K562 (cell line): Measurements from ENCODE around the gene TMPRSS5. TPM values are rescaled to one million over a fixed set of nuclear protein-coding genes. Genes with fewer than 3 reads are reported as not detected.

Experiments used
- ATAC-seq: fragments of 200-7000 bp; cut with Tn5 transposase; 3 replicates; pipeline ENCODE4 v1.9.1; 2020; ENCODE audit warnings: moderate library complexity
- BruUV-seq: library from RNA; stranded (reverse); fragments of 400-500 nt; replicated peaks from 2 replicates; lab custom pipeline; 2021; lab: Mats Ljungman, UMichigan
- CTCF ChIA-PET: fragments of 300-600 bp; formaldehyde crosslinking; extraction: SDS; loops from one replicate; lab custom pipeline; 2021; ENCODE audit warnings: low intra/inter-chr PET ratio; lab: Yijun Ruan, JAX
- POLR2A ChIA-PET: fragments of 300-600, 350-650 bp; sonication (Branson Sonifier 250); formaldehyde crosslinking; extraction: SDS; loops from one replicate; lab custom pipeline; 2021; ENCODE audit warnings: antibody characterized with exemption, inconsistent platforms; lab: Yijun Ruan, JAX
- DNase-seq, 4 experiments: peaks; one replicate each; pipeline versions ENCODE4 v3.0.0 to v3.0.0-alpha.2; 2011 to 2018; ENCODE audit warnings: low spot score in 3 of 4, mixed read lengths in 3 of 4; ENCODE audit errors: extremely low read depth in 1 of 4
- FAIRE-seq: peaks from 2 replicates; lab custom pipeline; 2011; peaks lifted over from hg19 to GRCh38; lab: Jason Lieb, UNC
- H2AFZ ChIP-seq: 2 replicates; pipeline ENCODE4 v1.6.0; 2011; ENCODE audit warnings: low read depth, low read length, control low read depth, inconsistent platforms
- H3K27ac ChIP-seq: fragments of 200-600 bp; 3 replicates; pipeline ENCODE4 v1.8.0; 2011; ENCODE audit warnings: low read depth, mild to moderate bottlenecking, control low read depth, inconsistent platforms, low read length, moderate library complexity, mixed read lengths; ENCODE audit errors: extremely low read depth
- H3K27me3 ChIP-seq, 2 experiments: fragments of 300-600 bp in 1 of 2; 2 replicates in 1 of 2; 3 replicates in 1 of 2; pipeline versions ENCODE4 v1.6.0 to v1.8.0; 2011; ENCODE audit warnings: inconsistent platforms in 2 of 2, low read length in 2 of 2, mild to moderate bottlenecking in 1 of 2, mixed read lengths in 1 of 2, moderate library complexity in 1 of 2; ENCODE audit not compliant: control insufficient read depth in 2 of 2, insufficient read depth in 2 of 2
- H3K36me3 ChIP-seq: fragments of 300-600 bp; 3 replicates; pipeline ENCODE4 v1.8.0; 2011; ENCODE audit warnings: mild to moderate bottlenecking, low read length, inconsistent platforms; ENCODE audit not compliant: control insufficient read depth, insufficient read depth
- H3K4me1 ChIP-seq, 2 experiments: fragments of 200-600 bp in 1 of 2; replicated peaks in 1 of 2; 2 replicates in 1 of 2; 3 replicates in 1 of 2; pipeline versions ENCODE4 v1.5.1 to v1.8.0; 2011; ENCODE audit warnings: inconsistent platforms in 2 of 2, low read length in 2 of 2, mild to moderate bottlenecking in 1 of 2, mixed read lengths in 1 of 2, moderate library complexity in 1 of 2; ENCODE audit not compliant: control insufficient read depth in 2 of 2, insufficient read depth in 2 of 2
- H3K4me2 ChIP-seq: 2 replicates; pipeline ENCODE4 v1.6.1; 2011; ENCODE audit warnings: low read length, control low read depth, inconsistent platforms, mixed read lengths; ENCODE audit not compliant: insufficient read depth
- H3K4me3 ChIP-seq: fragments of 200-600 bp; sonication (generic), shearing (Covaris generic); 2 replicates; pipeline ENCODE4 v1.5.1; 2016; ENCODE audit warnings: control low read depth, inconsistent platforms
- H3K79me2 ChIP-seq: fragments of 200-600 bp; 3 replicates; pipeline ENCODE4 v1.8.0; 2011; ENCODE audit warnings: low read length, inconsistent platforms; ENCODE audit not compliant: control insufficient read depth, insufficient read depth
- H3K9ac ChIP-seq, 2 experiments: 2 replicates each; pipeline versions ENCODE4 v1.6.0 to v1.6.1; 2011; ENCODE audit warnings: low read depth in 2 of 2, low read length in 2 of 2, control low read depth in 1 of 2, inconsistent platforms in 1 of 2, mild to moderate bottlenecking in 1 of 2, mixed read lengths in 1 of 2; ENCODE audit not compliant: insufficient read depth in 1 of 2
- H3K9me1 ChIP-seq: one replicate; pipeline ENCODE4 v1.6.0; 2011; ENCODE audit warnings: inconsistent platforms, mild to moderate bottlenecking, low read length, moderate library complexity; ENCODE audit not compliant: control insufficient read depth, insufficient read depth
- H3K9me3 ChIP-seq: replicated peaks from 2 replicates; pipeline ENCODE4 v1.5.1; 2011; ENCODE audit warnings: low read depth, low read length, inconsistent platforms; ENCODE audit not compliant: control insufficient read depth, insufficient read depth
- H4K20me1 ChIP-seq: replicated peaks from 2 replicates; pipeline ENCODE4 v1.6.1; 2011; ENCODE audit warnings: low read length, inconsistent platforms, mixed read lengths; ENCODE audit not compliant: control insufficient read depth, insufficient read depth
- BRCA1 ChIP-seq, 2 experiments: fragments of 450-650 bp in 1 of 2; sonication (generic) in 1 of 2; formaldehyde crosslinking in 1 of 2; IDR thresholded peaks; 2 replicates each; pipeline versions ENCODE4 v1.5.0 to v1.6.1; 2017 to 2020; ENCODE audit warnings: mild to moderate bottlenecking in 1 of 2, missing genetic modification reagents in 1 of 2
- CBFA2T2 ChIP-seq: fragments of 450-650 bp; conservative IDR thresholded peaks from 2 replicates; pipeline ENCODE4 v1.6.1; 2017; ENCODE audit warnings: mild to moderate bottlenecking
- ETV1 ChIP-seq: fragments of 450-650 bp; conservative IDR thresholded peaks from 2 replicates; pipeline ENCODE4 v1.6.1; 2016; ENCODE audit warnings: missing genetic modification characterization, control low read depth, low read depth, missing compliant biosample characterization
- FOXK2 ChIP-seq, 2 experiments: fragments of 450-650 bp; IDR thresholded peaks in 1 of 2; conservative IDR thresholded peaks in 1 of 2; 2 replicates each; pipeline ENCODE4 v1.6.1; 2016; ENCODE audit warnings: low read depth in 2 of 2, mild to moderate bottlenecking in 1 of 2
- FUS ChIP-seq: fragments of 200-400 bp; formaldehyde crosslinking; optimal IDR thresholded peaks from 2 replicates; pipeline ENCODE3; 2017; ENCODE audit warnings: low read depth, low read length
- HNRNPK ChIP-seq: fragments of 200-400 bp; formaldehyde crosslinking; IDR thresholded peaks from one replicate; pipeline ENCODE4 v1.6.1; 2018; ENCODE audit warnings: mild to moderate bottlenecking, low read depth, low read length; ENCODE audit not compliant: poor library complexity, severe bottlenecking
- IRF2 ChIP-seq: sonication (generic); formaldehyde crosslinking; IDR thresholded peaks from 2 replicates; pipeline ENCODE4 v1.8.1; 2022; ENCODE audit warnings: mild to moderate bottlenecking, missing genetic modification reagents
- KLF6 ChIP-seq: fragments of 250-450 bp; sonication (Bioruptor Pico); IDR thresholded peaks from 2 replicates; pipeline ENCODE4 v1.4.0; 2020; ENCODE audit warnings: mild to moderate bottlenecking, moderate library complexity, borderline replicate concordance
- MECOM ChIP-seq: fragments of 250-450 bp; sonication (Bioruptor Pico); IDR thresholded peaks from 2 replicates; pipeline ENCODE4 v1.8.0; 2022; ENCODE audit warnings: inconsistent platforms
- MEIS2 ChIP-seq: fragments of 450-650 bp; IDR thresholded peaks from 2 replicates; pipeline ENCODE4 v1.6.1; 2014; ENCODE audit warnings: mild to moderate bottlenecking; ENCODE audit not compliant: partially characterized antibody
- MYBL2 ChIP-seq, 2 experiments: fragments of 450-650 bp in 1 of 2; sonication (generic) in 1 of 2; formaldehyde crosslinking in 1 of 2; IDR thresholded peaks; 2 replicates each; pipeline versions ENCODE4 v1.6.1 to v1.8.1; 2017 to 2022; ENCODE audit warnings: borderline replicate concordance in 1 of 2, inconsistent platforms in 1 of 2, low read depth in 1 of 2, mild to moderate bottlenecking in 1 of 2, missing genetic modification reagents in 1 of 2, moderate library complexity in 1 of 2
- NR2F6 ChIP-seq: fragments of 450-650 bp; formaldehyde crosslinking; IDR thresholded peaks from 2 replicates; pipeline ENCODE4 v1.4.0; 2020; ENCODE audit warnings: mild to moderate bottlenecking
- PCBP2 ChIP-seq: fragments of 200-400 bp; formaldehyde crosslinking; IDR thresholded peaks from 2 replicates; pipeline ENCODE4 v1.6.1; 2018; ENCODE audit warnings: low read length, low read depth, mild to moderate bottlenecking, moderate library complexity; ENCODE audit not compliant: poor library complexity, severe bottlenecking
- RAD21 ChIP-seq, 2 experiments: fragments of 250-450 bp in 1 of 2; fragments of 450-650 bp in 1 of 2; sonication (Bioruptor Pico) in 1 of 2; formaldehyde crosslinking in 1 of 2; IDR thresholded peaks in 1 of 2; conservative IDR thresholded peaks in 1 of 2; 2 replicates each; pipeline versions ENCODE4 v1.4.0 to v1.8.0; 2020 to 2022; ENCODE audit warnings: mild to moderate bottlenecking in 2 of 2, moderate library complexity in 1 of 2
- SMARCC2 ChIP-seq: fragments of 450-650 bp; IDR thresholded peaks from 2 replicates; pipeline ENCODE4 v1.6.1; 2017; ENCODE audit warnings: antibody characterized with exemption, moderate library complexity, mild to moderate bottlenecking, low read depth
- ZNF175 ChIP-seq: fragments of 200-800 bp; sonication (Bioruptor generic); IDR thresholded peaks from 2 replicates; pipeline ENCODE4 v1.6.1; 2016; ENCODE audit warnings: low read depth, mild to moderate bottlenecking, missing genetic modification characterization, missing compliant biosample characterization
- ZNF518B ChIP-seq: fragments of 250-450 bp; sonication (Bioruptor Pico); IDR thresholded peaks from 2 replicates; pipeline ENCODE4 v1.5.0; 2021; ENCODE audit warnings: mild to moderate bottlenecking, moderate library complexity
- ZNF764 ChIP-seq: fragments of 250-450 bp; sonication (Bioruptor Pico); IDR thresholded peaks from 2 replicates; pipeline ENCODE4 v1.4.0; 2020; ENCODE audit warnings: low read depth, mild to moderate bottlenecking, moderate library complexity
- ZNF778 ChIP-seq: fragments of 450-650 bp; formaldehyde crosslinking; IDR thresholded peaks from 2 replicates; pipeline ENCODE4 v1.4.0; 2020; ENCODE audit warnings: mild to moderate bottlenecking, moderate library complexity
- WGBS: fragments of 100-300 bp; shearing (Covaris generic); methylation state at CpG from one replicate; pipeline ENCODE4 v1.1.6; 2016; ENCODE audit warnings: low coverage, mixed read lengths; ENCODE audit not compliant: insufficient coverage; ENCODE audit errors: missing lambda C conversion rate; 5-methylcytosine and 5-hydroxymethylcytosine counted together
- in situ Hi-C: fragments of 300-500 bp; cut with MboI; formaldehyde crosslinking; loops from 4 replicates; pipeline ENCODE4 v1.15.0; 2018; ENCODE audit warnings: inconsistent platforms, mixed read lengths
- intact Hi-C: fragments of 100-400 bp; cut with micrococcal nuclease; formaldehyde crosslinking; loops from 2 replicates; pipeline ENCODE4 v1.14.2; 2022
- polyA plus RNA-seq, 8 experiments: library from polyadenylated mRNA; depleted of rRNA in 4 of 8; stranded (reverse) in 5 of 8; unstranded in 3 of 8; fragments of >200 nt; fragmentation: Nextera tagmentation in 2 of 8; fragmentation: Illumina TruSeq in 1 of 8; extraction: Ambion mirVana in 2 of 8; extraction: Trizol in 1 of 8; gene quantifications; 2 replicates each; pipeline versions ENCODE4 v1.2.1 to v1.2.3, GENCODE V29; 2011 to 2014; ENCODE audit warnings: inconsistent platforms in 1 of 8, missing spikeins in 1 of 8
- total RNA-seq, 7 experiments: library from RNA; depleted of rRNA in 6 of 7; stranded (reverse); fragments of >200 nt in 6 of 7; fragmentation: Illumina TruSeq in 2 of 7; extraction: Trizol in 2 of 7; gene quantifications; 2 replicates each; pipeline versions ENCODE4 v1.2.1 to v1.2.3, GENCODE V29; 2011 to 2021; ENCODE audit warnings: low replicate concordance in 1 of 7

The TMPRSS5 gene
- total and polyA plus RNA-seq, 9 of the 15 experiments (the other 6 are each of a cell fraction or from before 2014, with no cell fraction given), result 0.07 to 0.49 (median 0.17) TPM; not detected in 1

- FAIRE-seq (no peak), ATAC-seq (peak; percentile 39), DNase-seq (peak in 3 of 4 experiments; percentile 19 to 45 (median 35))
- H3K4me3 ChIP-seq, result no peak overlapping the region
- H2AFZ ChIP-seq, result peak overlapping the region; percentile 88
- intact Hi-C loops, result no loop called here
- no peaks in the 10 kb centered on the region for H4K20me1 ChIP-seq
- 69% methylated on average over 2 of the region's 2 CpGs for WGBS
- ChIA-PET CTCF (no interaction called here), POLR2A (interaction anchor here (2.1 kb wide), 1 partner anchor 26 kb away, joined by 5 read pairs; no protein-coding TSS in a partner anchor)
- BruUV-seq, result no TSS peak
- H3K4me1 ChIP-seq, result peaks cover 9 to 37% of the 10 kb centered on the region in 2 experiments; a peak in 4 of 5 replicates
- H3K27me3 ChIP-seq, result no peaks in the 10 kb centered on the region
- H3K36me3 ChIP-seq, result peaks cover 6% of the 10 kb centered on the region
- no peaks in the 10 kb centered on the region for H3K9me1 ChIP-seq
- H3K27ac ChIP-seq, result peak overlapping the region; percentile 97
- in situ Hi-C loops, result no loop called here
- H3K9ac ChIP-seq, result peak overlapping the region in 1 of 2 experiments; percentile 81; a peak in 2 of 4 replicates
- H3K79me2 ChIP-seq, result peaks cover 9% of the 10 kb centered on the region; the same call in 2 of the 3 replicates
- peaks cover 15% of the 10 kb centered on the region for H3K9me3 ChIP-seq
- peak overlapping the region; percentile 90 for H3K4me2 ChIP-seq
- no peak for TF ChIP-seq SMARCC2
- TF ChIP-seq BRCA1 (IDR thresholded peaks at IDR 0.05), result no peak
- no peak for TF ChIP-seq BRCA1 (CRISPR knock-in tag; IDR thresholded peaks at IDR 0.05)
- TF ChIP-seq IRF2, result no peak
- peak; percentile 9; the same call in 1 of the 2 replicates for TF ChIP-seq KLF6 (CRISPR knock-in tag)
- TF ChIP-seq MYBL2 (IDR thresholded peaks at IDR 0.05; ENCODE audit: low read depth), result no peak
- no peak for TF ChIP-seq MYBL2 (CRISPR knock-in tag; IDR thresholded peaks at IDR 0.05; ENCODE audit: borderline replicate concordance)
- no peak for TF ChIP-seq HNRNPK
- no peak for TF ChIP-seq ZNF764 (CRISPR knock-in tag)
- TF ChIP-seq MEIS2, result peak; percentile 83
- no peak for TF ChIP-seq ZNF778 (CRISPR knock-in tag)
- TF ChIP-seq ETV1 (tag), result 0 out of 2 replicates have a peak, but pooled peaks have one; percentile 5
- TF ChIP-seq FOXK2 (conservative IDR thresholded peaks at IDR 0.05 in 1 of 2, IDR thresholded peaks at IDR 0.05 in 1 of 2; ENCODE audit: low read depth in 2 of 2), result no peak
- TF ChIP-seq ZNF175, result peak; percentile 83
- TF ChIP-seq RAD21 (CRISPR knock-in tag; conservative IDR thresholded peaks at IDR 0.05 in 1 of 2, IDR thresholded peaks at IDR 0.05 in 1 of 2), result 0 out of 4 replicates have a peak, but pooled peaks of 1 of the 2 experiments have one; percentile 6
- no peak for TF ChIP-seq NR2F6 (CRISPR knock-in tag)
- 0 out of 2 replicates have a peak, but pooled peaks have one; percentile 15 for TF ChIP-seq CBFA2T2
- no peak for TF ChIP-seq FUS
- peak; percentile 23; the same call in 1 of the 2 replicates for TF ChIP-seq MECOM
- TF ChIP-seq ZNF518B (CRISPR knock-in tag), result no peak
- TF ChIP-seq PCBP2, result no peak
Observed at GRCh38 chr11:113663567-113663966, 42.5 kb downstream of the TMPRSS5 start.
